Peyer's patch (tissue), 4 donors: ENCODE results near the gene SMIM29.

Experiments used
- POLR2A ChIP-seq, 2 donors: fragments of 450-650 bp; IDR thresholded peaks; one replicate each; pipeline ENCODE4 v1.5.1; 2017; ENCODE audit warnings: antibody characterized with exemption in 2 of 2, mild to moderate bottlenecking in 2 of 2, moderate library complexity in 2 of 2
- TF ChIP-seq, protein P1 (sequence below), 6 experiments: fragments of 450-650 bp in 4 of 6; fragments of 200-600 bp in 2 of 6; sonication (generic) in 1 of 6; IDR thresholded peaks; one replicate each; pipeline ENCODE4 v1.5.1; 2017 to 2019; ENCODE audit warnings: antibody characterized with exemption in 6 of 6, mild to moderate bottlenecking in 3 of 6, moderate library complexity in 1 of 6

DNA sequence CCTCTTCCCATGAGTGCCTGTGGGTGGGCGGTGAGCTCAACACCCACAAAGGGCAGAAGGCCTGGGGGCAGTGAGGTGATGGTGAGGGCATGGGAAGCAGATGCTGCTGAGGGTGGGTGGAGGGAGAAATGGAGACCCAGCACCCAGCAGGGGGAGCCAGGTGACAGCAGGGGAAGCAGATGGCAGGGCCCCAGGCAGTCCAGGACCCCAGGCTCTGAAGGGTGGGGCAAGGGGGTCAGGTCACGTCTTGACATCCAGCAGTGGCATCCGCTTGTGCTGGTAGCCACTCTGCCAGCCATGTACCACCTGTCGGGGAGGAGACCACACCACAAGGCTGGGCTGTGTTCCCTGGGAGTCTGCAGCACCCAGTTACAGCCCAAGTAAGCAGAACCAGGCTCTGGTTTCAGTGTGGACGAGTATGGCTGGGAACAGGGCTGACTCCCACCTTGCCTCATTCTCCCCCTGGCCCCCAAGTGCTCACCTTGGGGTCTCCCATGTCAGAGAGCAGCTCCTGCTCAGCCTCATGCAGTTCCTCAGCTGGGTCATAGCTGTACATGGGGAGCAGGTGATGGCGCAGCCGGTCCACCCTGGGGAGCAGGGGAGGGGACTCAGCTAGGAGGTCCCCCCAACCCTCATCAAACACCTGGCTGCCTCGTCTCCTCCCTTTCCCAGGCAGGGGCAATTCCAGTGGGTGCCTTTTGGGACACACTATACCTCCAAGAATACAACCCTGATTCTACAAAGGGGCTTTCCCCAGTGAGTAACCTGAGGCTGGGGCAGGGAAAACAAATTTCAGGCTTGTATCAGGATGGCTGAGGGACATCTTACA is 2.0 kb downstream of the SMIM29 start:
- TF ChIP-seq, protein P1, sequence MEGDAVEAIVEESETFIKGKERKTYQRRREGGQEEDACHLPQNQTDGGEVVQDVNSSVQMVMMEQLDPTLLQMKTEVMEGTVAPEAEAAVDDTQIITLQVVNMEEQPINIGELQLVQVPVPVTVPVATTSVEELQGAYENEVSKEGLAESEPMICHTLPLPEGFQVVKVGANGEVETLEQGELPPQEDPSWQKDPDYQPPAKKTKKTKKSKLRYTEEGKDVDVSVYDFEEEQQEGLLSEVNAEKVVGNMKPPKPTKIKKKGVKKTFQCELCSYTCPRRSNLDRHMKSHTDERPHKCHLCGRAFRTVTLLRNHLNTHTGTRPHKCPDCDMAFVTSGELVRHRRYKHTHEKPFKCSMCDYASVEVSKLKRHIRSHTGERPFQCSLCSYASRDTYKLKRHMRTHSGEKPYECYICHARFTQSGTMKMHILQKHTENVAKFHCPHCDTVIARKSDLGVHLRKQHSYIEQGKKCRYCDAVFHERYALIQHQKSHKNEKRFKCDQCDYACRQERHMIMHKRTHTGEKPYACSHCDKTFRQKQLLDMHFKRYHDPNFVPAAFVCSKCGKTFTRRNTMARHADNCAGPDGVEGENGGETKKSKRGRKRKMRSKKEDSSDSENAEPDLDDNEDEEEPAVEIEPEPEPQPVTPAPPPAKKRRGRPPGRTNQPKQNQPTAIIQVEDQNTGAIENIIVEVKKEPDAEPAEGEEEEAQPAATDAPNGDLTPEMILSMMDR (IDR thresholded peaks at IDR 0.05): peak; percentile 13 to 39 (median 22)
- TF ChIP-seq POLR2A (IDR thresholded peaks at IDR 0.05): no peak
